GM18526 (cell line): ENCODE results near the gene KPNA3.

ENCODE experiments used
- POLR2A ChIP-seq: IDR thresholded peaks from 3 replicates; pipeline ENCODE4 v1.6.1; 2011; ENCODE audit not compliant: insufficient read length; ENCODE audit errors: extremely low read depth

Gene KPNA3

DNA sequence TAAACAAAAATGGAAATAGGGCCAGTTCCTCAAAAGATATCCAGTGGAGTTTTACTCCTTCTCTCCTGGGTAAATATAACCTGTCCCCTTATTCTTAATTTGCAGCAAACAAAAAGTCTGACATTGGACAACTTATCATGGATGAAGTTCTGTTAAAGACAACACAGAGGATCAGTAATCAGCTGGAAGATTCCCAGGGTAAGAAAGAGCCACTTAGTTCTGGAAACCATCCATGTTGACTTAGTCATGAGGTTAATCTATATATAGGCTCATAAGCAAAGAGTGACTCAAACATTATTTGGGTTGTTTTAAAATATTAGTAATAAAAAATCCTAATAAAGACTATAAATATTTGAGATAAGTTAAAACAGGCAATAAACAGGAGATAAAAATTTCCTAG is 60.7 kb downstream of the KPNA3 start:
- TF ChIP-seq POLR2A, result no peak

DNA sequence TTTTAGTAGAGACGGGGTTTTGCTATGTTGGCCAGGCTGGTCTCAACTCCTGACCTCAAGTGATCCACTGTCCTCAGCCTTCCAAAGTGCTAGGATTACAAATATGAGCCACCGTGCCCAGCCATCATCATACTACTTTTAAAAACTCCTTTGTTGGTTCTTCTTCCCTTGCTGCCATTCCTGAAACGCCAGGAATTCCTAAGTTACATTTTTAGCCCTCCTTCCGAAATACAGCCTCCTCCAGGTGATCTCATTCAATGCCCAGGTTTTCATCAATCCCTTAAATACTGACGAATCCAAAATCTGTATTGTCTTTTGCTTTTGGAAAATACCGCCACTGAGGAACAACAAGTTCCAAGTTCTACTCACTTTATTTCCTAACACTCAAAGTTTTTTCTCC is 75.9 kb downstream of the KPNA3 start:
- TF ChIP-seq POLR2A, result no peak

GRCh38 chr13:49714757-49715156 is 77.7 kb downstream of the KPNA3 start:
- TF ChIP-seq POLR2A, result no peak

DNA sequence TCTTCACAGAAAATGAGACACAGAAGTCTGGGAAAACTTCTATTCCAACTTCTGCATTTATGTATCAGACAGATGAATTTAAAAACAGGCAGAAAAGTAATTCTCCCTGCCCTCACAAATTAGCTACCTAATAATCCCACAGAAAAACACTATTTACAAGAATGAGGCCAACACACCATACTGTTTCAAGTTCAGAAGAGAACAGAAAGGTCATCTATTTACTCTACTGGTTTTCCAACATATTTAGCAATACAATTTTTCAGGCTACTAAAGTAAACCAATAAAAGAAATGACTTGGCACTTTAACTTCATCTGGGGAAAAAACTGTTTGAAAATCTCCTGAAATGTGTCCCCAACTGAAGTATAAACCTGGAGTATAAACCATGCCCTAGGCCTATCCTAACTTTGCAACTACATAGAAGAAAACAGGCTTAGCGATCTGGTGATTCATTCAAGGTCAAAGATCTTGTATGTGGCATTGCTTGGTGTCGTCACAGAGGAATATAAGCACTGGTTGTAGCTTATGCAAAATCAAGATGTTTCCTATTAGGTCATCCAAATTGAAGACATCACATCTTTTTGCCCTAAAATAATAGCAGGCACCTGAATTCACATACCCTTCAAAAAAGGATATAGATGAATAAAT is 81.1 kb downstream of the KPNA3 start:
- no peak for TF ChIP-seq POLR2A

- TF ChIP-seq POLR2A, result no peak
These were observed 91.0 kb downstream of the KPNA3 start for GRCh38 chr13:49701491-49701890.

DNA sequence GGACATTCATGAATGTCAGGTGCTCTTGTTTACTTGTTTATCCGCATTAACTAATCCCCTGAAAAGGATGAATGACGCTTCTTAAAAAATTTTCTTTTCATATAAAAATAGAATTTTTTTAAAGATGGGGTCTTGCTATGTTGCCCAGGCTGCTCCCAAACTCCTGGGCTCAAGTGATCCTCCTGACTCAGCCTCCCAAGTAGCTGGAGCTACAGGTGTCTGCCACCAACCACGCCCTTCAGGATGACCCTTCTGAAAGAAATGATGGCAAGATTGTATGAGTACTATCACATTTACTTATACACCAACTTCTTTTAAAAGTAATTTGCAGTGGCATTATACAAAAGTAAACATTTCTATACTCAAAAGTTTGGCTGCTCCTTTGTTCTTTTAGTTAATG is 95.0 kb downstream of the KPNA3 start:
- no peak for TF ChIP-seq POLR2A

DNA sequence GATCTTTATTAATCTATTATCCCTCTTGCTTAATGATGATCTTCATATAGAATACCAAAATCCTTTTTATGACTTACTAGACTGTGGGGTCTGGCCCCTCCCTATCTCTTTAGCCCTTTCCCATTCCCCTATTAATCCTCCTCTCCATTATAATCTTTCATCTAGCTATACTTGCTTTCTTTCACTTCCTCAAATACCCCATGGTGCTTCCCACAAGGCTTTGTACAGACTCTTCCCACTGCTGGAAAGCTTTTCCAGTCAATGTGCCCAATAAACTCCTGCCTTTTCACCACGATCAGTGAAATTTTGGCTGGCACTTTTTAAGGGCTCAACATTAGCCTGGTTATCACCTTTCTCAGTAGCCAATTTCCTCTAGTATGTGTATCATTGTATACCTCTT is 98.0 kb downstream of the KPNA3 start:
- no peak for TF ChIP-seq POLR2A

DNA sequence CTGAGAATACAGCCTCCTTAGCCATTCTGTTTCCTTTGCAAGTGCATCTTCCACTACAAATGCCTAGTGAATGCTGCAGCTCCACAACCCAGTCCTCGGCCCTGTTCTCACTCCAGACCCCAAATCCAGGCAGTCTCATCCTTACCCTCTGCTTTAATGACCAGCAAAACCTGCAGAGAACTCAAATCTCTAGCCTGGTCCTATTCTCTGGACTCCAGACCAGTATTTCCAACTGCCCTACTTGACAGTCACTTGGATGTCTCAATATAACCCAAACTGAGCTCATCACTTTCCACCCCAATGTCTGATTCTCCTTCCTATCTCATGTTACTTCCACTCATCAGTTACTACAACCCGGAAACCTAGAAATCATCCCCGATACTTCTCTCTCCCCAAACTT is 98.6 kb downstream of the KPNA3 start:
- no peak for TF ChIP-seq POLR2A

- no peak for TF ChIP-seq POLR2A
These were observed 99.2 kb downstream of the KPNA3 start for GRCh38 chr13:49693191-49693733.

GRCh38 chr13:49690995-49691784 is 101.3 kb downstream of the KPNA3 start, which contains the start of gene EBPL:
TSS of gene EBPL (minus strand) at chr13:49691486. CDS start at chr13:49691424, 62 bp downstream.
- TF ChIP-seq POLR2A, result peak; percentile 69

- no peak for TF ChIP-seq POLR2A
These were observed 102.1 kb downstream of the KPNA3 start for GRCh38 chr13:49690133-49690994.

DNA sequence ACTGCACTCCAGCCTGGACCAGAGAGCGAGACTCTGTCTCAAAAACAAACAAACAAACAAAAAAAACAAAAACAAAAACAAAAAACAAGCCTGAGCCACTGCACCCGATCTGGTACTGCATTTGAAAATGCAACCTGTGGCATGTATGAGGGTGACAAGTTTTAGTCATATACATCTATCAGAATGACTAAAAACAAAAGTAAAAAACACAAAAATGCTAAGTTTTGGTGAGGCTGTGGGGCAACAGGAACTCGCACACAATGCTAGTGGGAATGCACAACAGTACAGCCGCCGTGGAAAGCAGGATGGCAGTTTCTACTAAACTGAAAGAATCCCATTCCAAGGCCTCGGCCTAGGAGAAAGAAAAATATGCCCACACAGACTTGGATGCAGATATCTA is 109.0 kb downstream of the KPNA3 start:
- TF ChIP-seq POLR2A, result no peak

DNA sequence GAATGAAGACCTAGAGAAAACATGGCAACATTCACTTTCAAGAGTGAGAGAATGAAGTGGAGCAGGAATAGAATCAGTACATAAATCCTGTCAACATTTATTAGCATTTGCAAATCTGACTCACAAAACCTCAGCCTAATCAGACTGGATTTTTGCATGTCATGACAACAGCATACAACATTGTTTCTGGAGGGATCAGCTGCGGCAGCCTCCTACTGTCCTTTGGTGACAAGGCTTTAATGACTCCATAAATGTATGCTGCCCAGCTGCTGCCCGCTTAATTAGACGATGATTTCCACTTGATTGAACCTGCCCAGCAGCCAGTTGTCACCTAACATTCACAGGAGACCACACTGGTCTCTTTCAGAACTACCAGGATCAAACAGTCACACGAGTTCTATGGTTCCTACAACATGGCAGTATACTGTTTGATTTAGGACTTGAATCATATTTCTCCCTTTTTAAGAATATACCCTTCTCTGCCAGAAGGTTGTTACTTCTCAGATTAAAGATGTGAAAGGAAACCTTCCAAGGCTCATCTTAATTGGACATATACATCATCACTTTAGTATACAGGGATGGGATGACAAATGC is 110.5 kb downstream of the KPNA3 start:
- no peak for TF ChIP-seq POLR2A

GRCh38 chr13:49679246-49679645 is 113.2 kb downstream of the KPNA3 start:
- no peak for TF ChIP-seq POLR2A

- no peak for TF ChIP-seq POLR2A
These were observed 114.1 kb downstream of the KPNA3 start for GRCh38 chr13:49678191-49678914.
